ENCODE measurements around the gene TMEM184A. TPM values are rescaled to one million over a fixed set of nuclear protein-coding genes. Genes with fewer than 3 reads are reported as not detected.

TMEM184A gene
- total and polyA plus RNA-seq, 10 of the 15 experiments (the other 5 are each of a cell fraction or from before 2014, with no cell fraction given) = 0.04 to 0.15 TPM; not detected in 8

DNA sequence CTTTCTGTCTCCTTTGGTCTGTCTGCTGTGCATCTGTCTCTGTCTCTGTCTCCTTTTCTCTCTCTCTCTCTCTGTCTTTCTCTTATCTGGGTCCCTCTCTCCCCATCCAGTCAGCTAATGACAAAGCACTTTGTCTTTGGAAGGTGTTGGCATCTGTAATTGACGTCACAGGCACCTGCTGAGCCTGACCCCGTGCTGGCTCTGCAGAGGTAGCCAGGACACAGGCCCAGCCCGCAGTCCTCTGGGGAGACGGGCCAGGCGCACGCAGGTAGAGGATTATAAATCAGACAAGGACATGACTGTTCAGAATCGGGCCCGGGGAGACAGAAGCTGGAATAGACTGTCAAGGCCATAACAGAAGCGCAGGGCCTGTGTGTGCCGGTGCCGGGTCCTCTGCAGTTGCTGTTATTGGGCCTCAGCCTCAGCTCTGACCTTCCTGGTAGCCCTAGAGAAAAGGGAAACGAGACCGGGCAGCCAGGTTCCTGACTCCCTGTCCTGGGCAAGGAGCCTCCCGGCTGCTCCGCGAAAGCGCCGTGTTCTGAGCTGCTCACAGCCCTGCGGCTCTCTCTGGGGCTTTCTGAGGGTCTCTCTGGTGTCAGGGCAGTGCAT, 24.5 kb upstream of the TMEM184A start:
- no peak for FAIRE-seq
- CTCF ChIA-PET = interaction anchor here (0.5 to 1.4 kb wide), 3 partner anchors 629 to 767 kb away, joined by 3 to 4 read pairs (median 3); no protein-coding TSS in a partner anchor
- RAD21 ChIA-PET (ENCODE audit: unreplicated experiment) = interaction anchor here (0.8 to 1.5 kb wide), 2 partner anchors 629 to 767 kb away, joined by 3 to 5 read pairs; no protein-coding TSS in a partner anchor
- WGBS (ENCODE audit: insufficient coverage, insufficient replicate concordance, low lambda C conversion rate, missing lambda C conversion rate) = 82% methylated on average over 19 of the region's 19 CpGs
- no peak overlapping the region for H3K27ac ChIP-seq (ENCODE audit: control insufficient read depth, insufficient read depth)
- SMC1A ChIA-PET (ENCODE audit: uncharacterized antibody, unreplicated experiment) = no interaction called here
- no peaks in the 10 kb centered on the region for H3K27me3 ChIP-seq (replicated peaks in 1 of 2; ENCODE audit: control insufficient read depth in 2 of 2, insufficient read depth in 2 of 2, low read length in 1 of 2)
- H3K4me3 ChIP-seq = no peak overlapping the region
- POLR2A ChIA-PET = no interaction called here
- H3K4me1 ChIP-seq (ENCODE audit: control insufficient read depth, insufficient read depth, low read length) = no peaks in the 10 kb centered on the region
- H2AFZ ChIP-seq (ENCODE audit: control insufficient read depth, low read depth, low read length) = no peak overlapping the region
- no peak for DNase-seq (ENCODE audit: low read depth, low spot score)
- no peak for ATAC-seq
- in situ Hi-C loops (cut with MboI) (no loop called here), intact Hi-C loops (cut with micrococcal nuclease; ENCODE audit: unreplicated experiment) (no loop called here)
- no peak overlapping the region for H3K4me2 ChIP-seq (ENCODE audit: control insufficient read depth, insufficient read depth)
- no TSS peak for BruUV-seq (replicated peaks)
- no peaks in the 10 kb centered on the region for H3K79me2 ChIP-seq (ENCODE audit: control insufficient read depth, insufficient read depth, low read length)
- H3K9me3 ChIP-seq (replicated peaks; ENCODE audit: control insufficient read depth, insufficient read depth, low read length) = no peaks in the 10 kb centered on the region
- no peaks in the 10 kb centered on the region for H3K36me3 ChIP-seq (ENCODE audit: control insufficient read depth in 2 of 2, insufficient read depth in 2 of 2, low read length in 1 of 2)
- H3K9ac ChIP-seq (ENCODE audit: control insufficient read depth, insufficient read depth, low read length) = no peak overlapping the region
- H4K20me1 ChIP-seq (ENCODE audit: control insufficient read depth, insufficient read depth) = no peaks in the 10 kb centered on the region
- TF ChIP-seq, protein P1, sequence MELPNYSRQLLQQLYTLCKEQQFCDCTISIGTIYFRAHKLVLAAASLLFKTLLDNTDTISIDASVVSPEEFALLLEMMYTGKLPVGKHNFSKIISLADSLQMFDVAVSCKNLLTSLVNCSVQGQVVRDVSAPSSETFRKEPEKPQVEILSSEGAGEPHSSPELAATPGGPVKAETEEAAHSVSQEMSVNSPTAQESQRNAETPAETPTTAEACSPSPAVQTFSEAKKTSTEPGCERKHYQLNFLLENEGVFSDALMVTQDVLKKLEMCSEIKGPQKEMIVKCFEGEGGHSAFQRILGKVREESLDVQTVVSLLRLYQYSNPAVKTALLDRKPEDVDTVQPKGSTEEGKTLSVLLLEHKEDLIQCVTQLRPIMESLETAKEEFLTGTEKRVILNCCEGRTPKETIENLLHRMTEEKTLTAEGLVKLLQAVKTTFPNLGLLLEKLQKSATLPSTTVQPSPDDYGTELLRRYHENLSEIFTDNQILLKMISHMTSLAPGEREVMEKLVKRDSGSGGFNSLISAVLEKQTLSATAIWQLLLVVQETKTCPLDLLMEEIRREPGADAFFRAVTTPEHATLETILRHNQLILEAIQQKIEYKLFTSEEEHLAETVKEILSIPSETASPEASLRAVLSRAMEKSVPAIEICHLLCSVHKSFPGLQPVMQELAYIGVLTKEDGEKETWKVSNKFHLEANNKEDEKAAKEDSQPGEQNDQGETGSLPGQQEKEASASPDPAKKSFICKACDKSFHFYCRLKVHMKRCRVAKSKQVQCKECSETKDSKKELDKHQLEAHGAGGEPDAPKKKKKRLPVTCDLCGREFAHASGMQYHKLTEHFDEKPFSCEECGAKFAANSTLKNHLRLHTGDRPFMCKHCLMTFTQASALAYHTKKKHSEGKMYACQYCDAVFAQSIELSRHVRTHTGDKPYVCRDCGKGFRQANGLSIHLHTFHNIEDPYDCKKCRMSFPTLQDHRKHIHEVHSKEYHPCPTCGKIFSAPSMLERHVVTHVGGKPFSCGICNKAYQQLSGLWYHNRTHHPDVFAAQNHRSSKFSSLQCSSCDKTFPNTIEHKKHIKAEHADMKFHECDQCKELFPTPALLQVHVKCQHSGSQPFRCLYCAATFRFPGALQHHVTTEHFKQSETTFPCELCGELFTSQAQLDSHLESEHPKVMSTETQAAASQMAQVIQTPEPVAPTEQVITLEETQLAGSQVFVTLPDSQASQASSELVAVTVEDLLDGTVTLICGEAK (IDR thresholded peaks at IDR 0.05; ENCODE audit: borderline replicate concordance) = no peak
- TF ChIP-seq IKZF2 (IDR thresholded peaks at IDR 0.05) (no peak), POU2F2 (IDR thresholded peaks at IDR 0.05; ENCODE audit: borderline replicate concordance, low read depth, low read length) (no peak), ZBED1 (IDR thresholded peaks at IDR 0.05; ENCODE audit: borderline replicate concordance) (no peak), BRCA1 (IDR thresholded peaks at IDR 0.05; ENCODE audit: low read depth, low read length) (no peak), POLR2AphosphoS2 (IDR thresholded peaks at IDR 0.05; ENCODE audit: low read depth, low read length) (no peak), MYB (IDR thresholded peaks at IDR 0.05; ENCODE audit: borderline replicate concordance, low read depth, low read length) (no peak), TBL1XR1 (IDR thresholded peaks at IDR 0.05; ENCODE audit: low read depth, low read length) (no peak), NFYA (IDR thresholded peaks at IDR 0.05; ENCODE audit: borderline replicate concordance, low read depth, low read length) (no peak), DPF2 (IDR thresholded peaks at IDR 0.05) (no peak), JUNB (IDR thresholded peaks at IDR 0.05) (no peak), POLR2AphosphoS5 (IDR thresholded peaks at IDR 0.05; ENCODE audit: low read length) (no peak), PAX8 (IDR thresholded peaks at IDR 0.05) (no peak), TCF7 (IDR thresholded peaks at IDR 0.05; ENCODE audit: borderline replicate concordance) (no peak), BHLHE40 (IDR thresholded peaks at IDR 0.05; ENCODE audit: borderline replicate concordance in 1 of 2, low read depth in 2 of 2, low read length in 1 of 2) (no peak), ZNF384 (IDR thresholded peaks at IDR 0.05; ENCODE audit: borderline replicate concordance, low read depth, low read length) (no peak)
- TF ChIP-seq, protein P2, sequence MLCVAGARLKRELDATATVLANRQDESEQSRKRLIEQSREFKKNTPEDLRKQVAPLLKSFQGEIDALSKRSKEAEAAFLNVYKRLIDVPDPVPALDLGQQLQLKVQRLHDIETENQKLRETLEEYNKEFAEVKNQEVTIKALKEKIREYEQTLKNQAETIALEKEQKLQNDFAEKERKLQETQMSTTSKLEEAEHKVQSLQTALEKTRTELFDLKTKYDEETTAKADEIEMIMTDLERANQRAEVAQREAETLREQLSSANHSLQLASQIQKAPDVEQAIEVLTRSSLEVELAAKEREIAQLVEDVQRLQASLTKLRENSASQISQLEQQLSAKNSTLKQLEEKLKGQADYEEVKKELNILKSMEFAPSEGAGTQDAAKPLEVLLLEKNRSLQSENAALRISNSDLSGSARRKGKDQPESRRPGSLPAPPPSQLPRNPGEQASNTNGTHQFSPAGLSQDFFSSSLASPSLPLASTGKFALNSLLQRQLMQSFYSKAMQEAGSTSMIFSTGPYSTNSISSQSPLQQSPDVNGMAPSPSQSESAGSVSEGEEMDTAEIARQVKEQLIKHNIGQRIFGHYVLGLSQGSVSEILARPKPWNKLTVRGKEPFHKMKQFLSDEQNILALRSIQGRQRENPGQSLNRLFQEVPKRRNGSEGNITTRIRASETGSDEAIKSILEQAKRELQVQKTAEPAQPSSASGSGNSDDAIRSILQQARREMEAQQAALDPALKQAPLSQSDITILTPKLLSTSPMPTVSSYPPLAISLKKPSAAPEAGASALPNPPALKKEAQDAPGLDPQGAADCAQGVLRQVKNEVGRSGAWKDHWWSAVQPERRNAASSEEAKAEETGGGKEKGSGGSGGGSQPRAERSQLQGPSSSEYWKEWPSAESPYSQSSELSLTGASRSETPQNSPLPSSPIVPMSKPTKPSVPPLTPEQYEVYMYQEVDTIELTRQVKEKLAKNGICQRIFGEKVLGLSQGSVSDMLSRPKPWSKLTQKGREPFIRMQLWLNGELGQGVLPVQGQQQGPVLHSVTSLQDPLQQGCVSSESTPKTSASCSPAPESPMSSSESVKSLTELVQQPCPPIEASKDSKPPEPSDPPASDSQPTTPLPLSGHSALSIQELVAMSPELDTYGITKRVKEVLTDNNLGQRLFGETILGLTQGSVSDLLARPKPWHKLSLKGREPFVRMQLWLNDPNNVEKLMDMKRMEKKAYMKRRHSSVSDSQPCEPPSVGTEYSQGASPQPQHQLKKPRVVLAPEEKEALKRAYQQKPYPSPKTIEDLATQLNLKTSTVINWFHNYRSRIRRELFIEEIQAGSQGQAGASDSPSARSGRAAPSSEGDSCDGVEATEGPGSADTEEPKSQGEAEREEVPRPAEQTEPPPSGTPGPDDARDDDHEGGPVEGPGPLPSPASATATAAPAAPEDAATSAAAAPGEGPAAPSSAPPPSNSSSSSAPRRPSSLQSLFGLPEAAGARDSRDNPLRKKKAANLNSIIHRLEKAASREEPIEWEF (IDR thresholded peaks at IDR 0.05; ENCODE audit: insufficient replicate concordance, low read depth, low read length) = no peak

Measured in GM12878 (cell line).